Adrenal gland (tissue), 12 donors: ENCODE measurements around the gene CLDN24. TPM values are rescaled to one million over a fixed set of nuclear protein-coding genes. Genes with fewer than 3 reads are reported as not detected.

Source experiments
- DNase-seq, 7 donors: peaks; one replicate each; pipeline ENCODE4 v3.0.0-alpha.2; 2019 to 2020
- H3K27ac ChIP-seq, 5 donors: fragments of 200-600 bp; sonication (generic) in 4 of 5; 1 replicate in 3 of 5; 2 replicates in 2 of 5; pipeline versions ENCODE4 v1.5.1 to v1.8.0; 2016 to 2020; ENCODE audit warnings: mild to moderate bottlenecking in 1 of 5
- H3K27me3 ChIP-seq: fragments of 200-600 bp; 2 replicates; pipeline ENCODE4 v1.8.0; 2021
- H3K36me3 ChIP-seq, 2 donors: fragments of 200-600 bp; replicated peaks in 1 of 2; 1 replicate in 1 of 2; 2 replicates in 1 of 2; pipeline versions ENCODE4 v1.5.1 to v1.8.0; 2018 to 2022
- H3K4me1 ChIP-seq, 2 donors: fragments of 200-600 bp; replicated peaks in 1 of 2; 1 replicate in 1 of 2; 2 replicates in 1 of 2; pipeline versions ENCODE4 v1.5.1 to v1.8.0; 2018 to 2021
- H3K4me3 ChIP-seq, 4 donors: fragments of 200-600 bp; sonication (generic) in 3 of 4; one replicate each; pipeline ENCODE4 v1.5.1; 2016 to 2018
- H3K9me3 ChIP-seq, 3 donors: fragments of 200-600 bp; sonication (generic) in 1 of 3; replicated peaks in 1 of 3; 1 replicate in 2 of 3; 2 replicates in 1 of 3; pipeline versions ENCODE4 v1.5.1 to v1.8.0; 2016 to 2021
- POLR2A ChIP-seq, 2 donors: fragments of 450-650 bp; IDR thresholded peaks; one replicate each; pipeline ENCODE4 v1.6.1; 2017; ENCODE audit warnings: antibody characterized with exemption in 2 of 2, mild to moderate bottlenecking in 2 of 2, moderate library complexity in 1 of 2
- WGBS, 4 donors: extraction: QIAGEN DNeasy Blood & Tissue Kit in 2 of 4; methylation state at CpG; one replicate each; pipeline versions ENCODE4 v1.1.5 to v1.1.7; 2013 to 2017; 5-methylcytosine and 5-hydroxymethylcytosine counted together
- intact Hi-C, 2 donors: fragments of 100-400 bp; cut with DNase I; formaldehyde crosslinking; loops; one replicate each; pipeline versions ENCODE4 v1.14.1 to v1.15.0; 2022 to 2023
- polyA plus RNA-seq, 3 donors: library from polyadenylated mRNA; stranded (reverse); fragments of 200-250 nt in 2 of 3; fragments of 350-450 nt in 1 of 3; fragmentation: Illumina TruSeq in 1 of 3; extraction: RNeasy Lipid Tissue Mini Kit (QIAGEN cat#74804) in 1 of 3; gene quantifications; one replicate each; pipeline ENCODE4 v1.2.3, GENCODE V29; 2013 to 2014
- total RNA-seq, 9 donors: library from RNA; depleted of rRNA in 4 of 9; stranded (reverse); fragments of >200 nt in 4 of 9; fragments of 120-200 nt in 1 of 9; fragmentation: NEBNext Ultra II Directional in 1 of 9; extraction: Animal tissue kit (Norgen Biotek cat#: 25700) in 1 of 9; gene quantifications; one replicate each; pipeline versions ENCODE4 v1.1.0 to v1.2.4, GENCODE V29; 2013 to 2023
- TF ChIP-seq, protein P1 (sequence below), 6 experiments: fragments of 450-650 bp in 4 of 6; fragments of 200-600 bp in 2 of 6; sonication (generic) in 1 of 6; IDR thresholded peaks; 1 replicate in 5 of 6; 2 replicates in 1 of 6; pipeline versions ENCODE4 v1.5.1 to v1.8.0; 2016 to 2021; ENCODE audit warnings: antibody characterized with exemption in 6 of 6, mild to moderate bottlenecking in 2 of 6, moderate library complexity in 1 of 6
- donor health status: healthy with polysubstance abuse.
- donor health status: Bipolar disorder and iron deficiency.
- donor health status: DM: yes; HTN: yes; CAD: no.
- donor health status: DM: no; HTN: no; CAD: no.
- donor health status: DM: no; HTN: no; CAD: no.
- donor health status: DM: yes; HTN: yes; CAD: no.

The CLDN24 gene
- total and polyA plus RNA-seq, 12 donors, result not detected

- H3K9me3 ChIP-seq, result no peaks in the 10 kb centered on the region
- no peak overlapping the region for H3K27ac ChIP-seq
- H3K36me3 ChIP-seq, result no peaks in the 10 kb centered on the region
- DNase-seq, result peak in 1 of 7 donors; percentile 11
- peaks cover 60% of the 10 kb centered on the region for H3K27me3 ChIP-seq
- H3K4me1 ChIP-seq, result peaks cover 0 to 7% of the 10 kb centered on the region in 2 donors
- H3K4me3 ChIP-seq, result no peak overlapping the region
- intact Hi-C loops, result no loop called here
- TF ChIP-seq POLR2A (IDR thresholded peaks at IDR 0.05), result no peak
- TF ChIP-seq, protein P1, sequence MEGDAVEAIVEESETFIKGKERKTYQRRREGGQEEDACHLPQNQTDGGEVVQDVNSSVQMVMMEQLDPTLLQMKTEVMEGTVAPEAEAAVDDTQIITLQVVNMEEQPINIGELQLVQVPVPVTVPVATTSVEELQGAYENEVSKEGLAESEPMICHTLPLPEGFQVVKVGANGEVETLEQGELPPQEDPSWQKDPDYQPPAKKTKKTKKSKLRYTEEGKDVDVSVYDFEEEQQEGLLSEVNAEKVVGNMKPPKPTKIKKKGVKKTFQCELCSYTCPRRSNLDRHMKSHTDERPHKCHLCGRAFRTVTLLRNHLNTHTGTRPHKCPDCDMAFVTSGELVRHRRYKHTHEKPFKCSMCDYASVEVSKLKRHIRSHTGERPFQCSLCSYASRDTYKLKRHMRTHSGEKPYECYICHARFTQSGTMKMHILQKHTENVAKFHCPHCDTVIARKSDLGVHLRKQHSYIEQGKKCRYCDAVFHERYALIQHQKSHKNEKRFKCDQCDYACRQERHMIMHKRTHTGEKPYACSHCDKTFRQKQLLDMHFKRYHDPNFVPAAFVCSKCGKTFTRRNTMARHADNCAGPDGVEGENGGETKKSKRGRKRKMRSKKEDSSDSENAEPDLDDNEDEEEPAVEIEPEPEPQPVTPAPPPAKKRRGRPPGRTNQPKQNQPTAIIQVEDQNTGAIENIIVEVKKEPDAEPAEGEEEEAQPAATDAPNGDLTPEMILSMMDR (IDR thresholded peaks at IDR 0.05), result no peak
- 90 to 95% (median 92%) methylated on average over 9 of the region's 9 CpGs for WGBS, 4 donors
Measured at GRCh38 chr4:183349673-183350072, 27.4 kb upstream of the CLDN24 start.

DNA sequence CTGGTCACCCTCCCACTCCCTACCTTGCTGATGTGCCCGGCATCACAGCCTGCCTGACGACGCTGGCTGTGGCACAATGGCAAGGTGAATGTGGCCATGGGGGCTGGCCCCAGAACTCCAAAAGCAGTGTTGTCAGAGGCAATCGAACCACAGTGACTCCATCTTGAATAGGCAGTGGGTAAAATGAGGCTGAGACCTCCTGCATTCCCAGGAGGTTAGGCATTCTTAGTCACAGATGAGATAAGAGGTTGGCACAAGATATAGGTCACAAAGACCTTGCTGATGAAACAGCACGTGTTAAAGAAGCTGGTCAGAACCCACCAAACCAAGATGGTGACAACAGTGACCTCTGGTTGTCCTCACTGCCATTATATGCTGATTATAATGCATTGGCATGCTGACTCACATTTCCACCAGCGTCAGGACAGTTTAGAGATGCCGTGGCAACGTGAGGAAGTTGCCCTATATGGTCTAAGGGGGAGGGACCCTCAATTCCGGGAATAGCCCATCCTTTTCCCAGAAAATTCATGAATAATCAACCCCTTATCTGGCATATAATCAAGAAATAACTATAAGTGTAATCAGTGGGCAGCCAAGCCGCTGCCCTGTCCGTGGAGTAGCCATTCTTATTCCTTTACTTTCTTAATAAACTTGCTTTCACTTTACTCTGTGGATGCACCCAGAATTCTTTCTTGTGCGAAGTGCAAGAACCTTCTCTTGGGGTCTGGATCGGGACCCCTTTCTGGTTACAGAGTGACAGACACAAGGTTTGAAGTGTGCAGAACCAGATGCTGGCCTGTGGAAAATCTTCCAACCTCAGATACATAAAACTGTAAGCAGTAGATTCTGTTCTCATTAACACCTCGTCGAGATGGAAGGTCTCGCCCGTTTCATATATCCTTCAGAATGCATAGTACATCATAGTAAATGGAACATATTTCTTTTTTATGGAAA is 26.8 kb upstream of the CLDN24 start:
- Histone ChIP-seq H3K4me1 (peaks cover 0 to 7% of the 10 kb centered on the region in 2 donors), H3K4me3 (no peak overlapping the region), H3K27me3 (peaks cover 60% of the 10 kb centered on the region), H3K9me3 (no peaks in the 10 kb centered on the region), H3K36me3 (no peaks in the 10 kb centered on the region), H3K27ac (no peak overlapping the region)
- intact Hi-C loops, result no loop called here
- peak in 3 of 7 donors; percentile 27 to 46 (median 45) for DNase-seq
- WGBS, 4 donors, result 74 to 88% (median 76%) methylated on average over 17 of the region's 17 CpGs
- TF ChIP-seq, protein P1 (IDR thresholded peaks at IDR 0.05), result no peak
- TF ChIP-seq POLR2A (IDR thresholded peaks at IDR 0.05), result no peak

DNA sequence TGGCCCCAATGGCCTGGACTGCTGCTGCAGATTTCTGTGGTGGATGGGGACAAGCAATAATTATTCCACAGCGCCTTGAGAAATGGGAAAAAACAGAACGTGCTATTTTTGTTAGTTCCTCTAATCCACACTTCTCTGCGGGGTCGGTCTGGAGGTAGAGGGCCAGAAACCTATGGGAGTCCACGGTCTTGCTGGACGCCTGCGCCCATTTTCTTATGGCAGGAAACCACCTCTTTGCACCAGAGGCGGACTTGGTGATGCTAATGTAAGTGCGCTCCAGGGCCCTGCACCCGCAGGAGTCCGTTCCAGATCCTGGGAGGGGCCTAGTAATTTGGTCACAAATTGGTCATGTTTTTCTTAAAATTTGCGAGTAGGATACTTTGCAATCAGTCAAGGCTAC is 25.9 kb upstream of the CLDN24 start:
- no peak for DNase-seq
- no peaks in the 10 kb centered on the region for H3K36me3 ChIP-seq
- peaks cover 0 to 7% of the 10 kb centered on the region in 2 donors for H3K4me1 ChIP-seq
- intact Hi-C loops, result no loop called here
- H3K27me3 ChIP-seq, result peaks cover 61% of the 10 kb centered on the region
- TF ChIP-seq, protein P1 (IDR thresholded peaks at IDR 0.05), result no peak
- no peak for TF ChIP-seq POLR2A (IDR thresholded peaks at IDR 0.05)
- no peak overlapping the region for H3K4me3 ChIP-seq
- no peaks in the 10 kb centered on the region for H3K9me3 ChIP-seq
- 82 to 83% (median 83%) methylated on average over 11 to 12 of the region's 12 CpGs for WGBS, 4 donors
- H3K27ac ChIP-seq, result no peak overlapping the region

DNA sequence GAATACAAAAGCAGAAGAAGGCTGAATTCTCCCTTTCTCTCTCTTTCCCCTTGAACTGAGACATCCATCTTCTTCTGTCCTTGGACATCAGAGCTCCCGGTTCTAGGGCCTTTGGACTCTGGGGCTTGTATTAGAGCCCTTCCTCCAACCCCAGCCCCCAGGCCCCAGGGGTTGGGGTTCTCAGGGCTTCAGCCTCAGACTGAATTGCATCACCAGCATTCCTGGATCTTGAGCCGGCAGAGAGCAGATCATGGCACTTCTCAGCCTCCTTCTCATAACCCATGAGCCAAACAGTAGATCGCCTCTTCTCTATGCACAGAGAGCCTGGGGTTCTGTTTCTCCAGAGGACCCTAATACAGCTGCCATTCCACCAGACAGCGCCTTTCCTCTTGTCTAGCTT is 25.3 kb upstream of the CLDN24 start:
- Histone ChIP-seq H3K4me3 (no peak overlapping the region), H3K4me1 (peaks cover 0 to 7% of the 10 kb centered on the region in 2 donors), H3K36me3 (no peaks in the 10 kb centered on the region), H3K27me3 (peaks cover 59% of the 10 kb centered on the region), H3K27ac (no peak overlapping the region), H3K9me3 (no peaks in the 10 kb centered on the region)
- peak in 1 of 7 donors; percentile 3 for DNase-seq
- TF ChIP-seq, protein P1 (IDR thresholded peaks at IDR 0.05), result no peak
- no peak for TF ChIP-seq POLR2A (IDR thresholded peaks at IDR 0.05)
- intact Hi-C loops, result no loop called here
- 70 to 87% (median 75%) methylated on average over 4 of the region's 4 CpGs for WGBS, 4 donors
